AG09319 (cell line): ENCODE measurements around the gene GRAP2.

Experiments used
- DNase-seq: peaks from one replicate; pipeline ENCODE4 v3.0.0-alpha.2; 2010; ENCODE audit warnings: low read depth; ENCODE audit errors: extremely low read depth
- TF ChIP-seq, protein P1 (sequence below): IDR thresholded peaks from 2 replicates; pipeline ENCODE4 v1.5.1; 2011; ENCODE audit warnings: low read depth, mild to moderate bottlenecking, inconsistent platforms, low read length, moderate library complexity

Gene GRAP2

DNA sequence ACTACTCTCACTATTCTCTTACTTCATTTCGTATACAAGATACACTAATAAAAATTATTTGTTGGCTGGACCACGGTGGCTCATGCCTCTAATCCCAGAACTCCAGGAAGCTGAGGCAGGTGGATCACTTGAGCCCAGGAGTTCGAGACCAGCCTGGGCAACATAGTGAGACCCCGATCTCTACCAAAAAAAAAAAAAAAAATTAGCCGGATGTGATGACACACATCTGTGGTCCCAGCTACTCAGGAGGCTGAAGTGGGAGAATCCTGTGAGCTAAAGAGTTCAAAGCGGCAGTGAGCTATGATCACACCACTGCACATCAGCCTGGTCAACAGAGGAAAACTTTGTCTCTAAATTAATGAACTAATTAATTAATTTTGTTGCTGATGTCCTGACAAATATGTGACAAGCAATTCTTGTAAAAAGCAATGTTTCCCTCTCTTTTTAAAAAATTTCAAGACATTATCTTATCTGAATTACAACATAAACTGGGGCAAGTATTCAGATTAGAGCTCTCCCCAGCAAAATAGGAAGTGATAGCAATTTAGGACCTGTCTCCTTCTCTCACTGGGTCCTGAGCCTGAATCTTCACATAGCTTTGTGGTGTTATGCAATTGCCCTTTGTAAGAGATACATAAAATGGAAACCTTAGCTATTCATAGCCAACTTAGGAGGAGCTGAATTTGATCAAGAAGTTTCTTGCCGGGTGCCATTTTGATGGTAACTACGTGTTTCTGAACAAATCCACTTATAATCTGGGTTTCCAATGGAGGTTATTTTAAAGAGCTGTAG lies 41.8 kb downstream of the GRAP2 start:
- TF ChIP-seq, protein P1, sequence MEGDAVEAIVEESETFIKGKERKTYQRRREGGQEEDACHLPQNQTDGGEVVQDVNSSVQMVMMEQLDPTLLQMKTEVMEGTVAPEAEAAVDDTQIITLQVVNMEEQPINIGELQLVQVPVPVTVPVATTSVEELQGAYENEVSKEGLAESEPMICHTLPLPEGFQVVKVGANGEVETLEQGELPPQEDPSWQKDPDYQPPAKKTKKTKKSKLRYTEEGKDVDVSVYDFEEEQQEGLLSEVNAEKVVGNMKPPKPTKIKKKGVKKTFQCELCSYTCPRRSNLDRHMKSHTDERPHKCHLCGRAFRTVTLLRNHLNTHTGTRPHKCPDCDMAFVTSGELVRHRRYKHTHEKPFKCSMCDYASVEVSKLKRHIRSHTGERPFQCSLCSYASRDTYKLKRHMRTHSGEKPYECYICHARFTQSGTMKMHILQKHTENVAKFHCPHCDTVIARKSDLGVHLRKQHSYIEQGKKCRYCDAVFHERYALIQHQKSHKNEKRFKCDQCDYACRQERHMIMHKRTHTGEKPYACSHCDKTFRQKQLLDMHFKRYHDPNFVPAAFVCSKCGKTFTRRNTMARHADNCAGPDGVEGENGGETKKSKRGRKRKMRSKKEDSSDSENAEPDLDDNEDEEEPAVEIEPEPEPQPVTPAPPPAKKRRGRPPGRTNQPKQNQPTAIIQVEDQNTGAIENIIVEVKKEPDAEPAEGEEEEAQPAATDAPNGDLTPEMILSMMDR, result no peak
- DNase-seq, result no peak

DNA sequence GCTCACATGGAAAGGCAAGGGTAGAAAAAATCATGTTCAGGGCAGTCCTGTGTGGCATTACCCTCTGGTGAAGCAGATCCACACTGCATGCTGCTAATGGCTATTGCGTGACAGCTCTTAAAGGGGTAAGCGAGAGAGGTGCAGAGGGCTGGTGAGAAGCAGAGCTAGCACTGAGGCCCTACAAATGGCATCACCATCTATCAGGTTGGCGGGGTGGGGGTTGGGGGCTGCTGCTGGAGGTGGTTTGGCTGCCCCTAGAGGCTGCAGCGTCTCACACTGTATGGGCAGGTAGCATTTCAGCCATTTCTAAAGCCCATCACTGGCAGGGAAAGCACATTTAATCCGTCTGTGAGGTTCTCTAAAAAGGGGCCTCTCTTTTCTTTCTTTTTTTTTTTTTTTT lies 42.5 kb downstream of the GRAP2 start:
- no peak for DNase-seq
- TF ChIP-seq, protein P1, result no peak

GRCh38 chr22:39943953-39944872 lies 43.3 kb downstream of the GRAP2 start:
- TF ChIP-seq, protein P1, result no peak
- no peak for DNase-seq

- no peak for DNase-seq
- TF ChIP-seq, protein P1, result no peak
These were observed 45.2 kb downstream of the GRAP2 start for GRCh38 chr22:39946126-39946502.

DNA sequence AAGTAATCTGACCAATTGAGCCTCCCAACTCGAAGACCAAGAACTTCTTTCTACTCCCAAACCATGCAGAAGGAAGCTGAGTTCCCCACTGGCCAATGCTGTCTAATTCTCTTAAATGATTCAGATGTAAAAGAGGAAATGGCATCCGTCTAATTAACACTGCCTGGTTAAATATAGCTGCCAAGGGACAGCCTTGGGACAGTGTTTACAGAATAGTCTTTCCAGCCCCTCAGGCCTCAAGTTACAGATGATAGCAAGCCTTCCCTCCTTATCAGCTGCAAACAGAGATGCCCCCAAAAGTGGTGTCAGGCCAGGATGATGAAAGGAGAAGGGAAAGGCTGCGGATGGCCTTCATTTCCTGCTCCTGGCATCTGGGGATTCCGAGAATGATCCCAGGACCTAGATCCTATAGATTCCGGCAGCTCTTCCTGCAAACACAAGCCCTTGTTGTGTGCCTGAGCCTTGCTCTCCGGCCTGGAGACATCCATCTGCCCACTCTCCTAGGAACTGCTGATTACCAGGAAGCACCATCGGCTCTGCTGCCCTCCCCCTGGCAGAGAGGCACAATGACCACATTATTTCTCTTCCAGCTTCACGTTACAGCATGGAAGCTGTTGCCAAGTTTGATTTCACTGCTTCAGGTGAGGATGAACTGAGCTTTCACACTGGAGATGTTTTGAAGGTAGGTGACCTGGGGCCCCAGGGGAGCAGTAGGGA lies 45.8 kb downstream of the GRAP2 start:
- TF ChIP-seq, protein P1, result no peak
- DNase-seq, result no peak

DNA sequence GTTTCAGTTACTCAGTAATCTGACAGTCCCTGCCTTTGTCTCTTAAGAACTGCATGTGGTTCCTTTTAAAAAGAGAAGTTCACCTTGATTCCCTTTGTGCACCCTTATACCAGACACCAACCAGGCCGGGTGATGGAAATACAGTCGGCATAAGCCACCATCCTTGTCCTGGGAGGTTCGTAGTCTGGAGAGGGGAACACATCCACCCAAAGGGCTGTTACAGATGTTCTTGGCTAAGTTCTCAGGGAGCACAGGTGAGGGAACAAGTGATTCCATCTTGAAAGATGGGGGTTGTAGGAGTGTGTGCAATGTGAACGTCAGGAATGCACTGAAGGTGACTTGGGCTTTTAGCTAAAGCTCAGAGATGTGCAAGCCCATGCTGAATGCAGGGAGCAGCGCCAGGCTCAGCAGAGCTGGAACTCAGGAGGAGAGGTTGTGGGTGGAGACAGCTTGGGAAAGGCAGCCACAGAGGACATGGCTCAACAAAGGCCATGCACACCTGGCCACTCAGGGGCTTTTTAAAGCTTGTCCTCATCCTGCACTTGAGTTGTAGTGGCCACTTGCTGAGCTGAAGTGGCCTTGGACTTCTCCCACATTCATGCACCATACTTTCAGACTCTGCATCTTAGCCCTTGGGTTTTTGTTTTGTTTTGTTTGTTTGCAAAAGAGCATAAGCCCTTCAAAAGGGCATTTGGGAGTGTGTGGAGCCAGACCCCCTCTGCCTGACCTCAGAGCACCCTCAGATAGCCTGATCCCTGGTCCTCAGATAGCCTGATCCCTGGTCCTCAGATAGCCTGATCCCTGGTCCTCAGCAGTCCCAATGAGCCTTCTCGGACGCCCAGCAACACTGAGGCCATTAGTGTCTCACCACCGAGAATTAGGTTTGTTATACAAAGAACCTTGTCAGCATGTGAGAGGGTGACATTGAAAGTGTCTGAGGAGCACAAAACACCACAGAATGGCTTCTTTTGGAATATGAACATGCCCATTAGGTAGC lies 46.6 kb downstream of the GRAP2 start:
- TF ChIP-seq, protein P1, result no peak
- no peak for DNase-seq
